Keratinocyte (primary cell): Measurements from ENCODE around the gene APOA4.

ENCODE experiments used
- EZH2 ChIP-seq: IDR thresholded peaks from one replicate; pipeline ENCODE4 v1.6.1; 2012; ENCODE audit warnings: inconsistent platforms, mild to moderate bottlenecking, low read length, moderate library complexity
- TF ChIP-seq, protein P1 (sequence below), 3 experiments: IDR thresholded peaks in 1 of 3; conservative IDR thresholded peaks in 1 of 3; optimal IDR thresholded peaks in 1 of 3; 2 replicates in 2 of 3; 3 replicates in 1 of 3; pipeline versions ENCODE3 to v1.5.1; 2011; ENCODE audit warnings: low read length in 3 of 3, mild to moderate bottlenecking in 3 of 3, moderate library complexity in 2 of 3, control low read depth in 1 of 3, inconsistent platforms in 1 of 3; ENCODE audit not compliant: insufficient read depth in 2 of 3; ENCODE audit errors: extremely low read depth in 1 of 3

DNA sequence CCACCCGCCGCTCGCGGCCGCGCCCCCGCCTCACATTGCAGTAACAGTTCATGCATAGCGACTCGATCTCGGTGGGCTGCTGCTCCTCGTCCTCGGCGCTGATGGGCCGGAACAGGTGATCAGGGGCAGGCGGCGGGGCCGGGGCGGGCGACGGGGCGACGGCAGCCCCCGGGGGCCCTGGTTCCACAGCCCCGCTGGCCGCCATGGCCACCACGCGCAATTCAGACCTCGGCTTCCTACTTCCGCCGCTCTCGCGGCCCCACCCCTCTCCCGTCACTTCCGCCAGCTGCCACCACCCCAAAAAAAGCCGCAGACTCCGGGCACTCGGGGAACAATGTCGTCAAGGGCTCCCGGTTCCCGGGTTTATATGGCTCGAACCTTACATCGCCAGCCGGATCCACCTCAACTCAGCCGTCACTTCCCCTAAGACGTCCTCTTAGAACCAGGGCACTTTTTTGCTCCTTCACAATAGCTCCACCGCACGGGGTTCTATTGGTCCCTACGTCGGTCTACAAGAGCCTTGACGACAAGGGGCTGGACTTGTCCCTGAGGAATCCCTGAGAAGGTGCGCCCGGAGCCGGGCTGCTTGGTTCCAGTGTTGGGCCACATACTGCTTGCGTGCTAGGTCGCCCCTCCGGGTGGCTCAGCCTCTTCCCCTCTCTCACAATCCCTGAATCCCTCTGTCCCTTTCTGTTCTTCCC lies 35.2 kb downstream of the APOA4 start, which contains the start of gene ZPR1:
- TF ChIP-seq, protein P1, sequence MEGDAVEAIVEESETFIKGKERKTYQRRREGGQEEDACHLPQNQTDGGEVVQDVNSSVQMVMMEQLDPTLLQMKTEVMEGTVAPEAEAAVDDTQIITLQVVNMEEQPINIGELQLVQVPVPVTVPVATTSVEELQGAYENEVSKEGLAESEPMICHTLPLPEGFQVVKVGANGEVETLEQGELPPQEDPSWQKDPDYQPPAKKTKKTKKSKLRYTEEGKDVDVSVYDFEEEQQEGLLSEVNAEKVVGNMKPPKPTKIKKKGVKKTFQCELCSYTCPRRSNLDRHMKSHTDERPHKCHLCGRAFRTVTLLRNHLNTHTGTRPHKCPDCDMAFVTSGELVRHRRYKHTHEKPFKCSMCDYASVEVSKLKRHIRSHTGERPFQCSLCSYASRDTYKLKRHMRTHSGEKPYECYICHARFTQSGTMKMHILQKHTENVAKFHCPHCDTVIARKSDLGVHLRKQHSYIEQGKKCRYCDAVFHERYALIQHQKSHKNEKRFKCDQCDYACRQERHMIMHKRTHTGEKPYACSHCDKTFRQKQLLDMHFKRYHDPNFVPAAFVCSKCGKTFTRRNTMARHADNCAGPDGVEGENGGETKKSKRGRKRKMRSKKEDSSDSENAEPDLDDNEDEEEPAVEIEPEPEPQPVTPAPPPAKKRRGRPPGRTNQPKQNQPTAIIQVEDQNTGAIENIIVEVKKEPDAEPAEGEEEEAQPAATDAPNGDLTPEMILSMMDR (optimal IDR thresholded peaks at IDR 0.05 in 1 of 3, IDR thresholded peaks at IDR 0.05 in 1 of 3, conservative IDR thresholded peaks at IDR 0.05 in 1 of 3; ENCODE audit: extremely low read depth in 1 of 3, insufficient read depth in 2 of 3, low read length in 3 of 3), result no peak
- TF ChIP-seq EZH2, result no peak
